AG04449 (cell line): ENCODE measurements around the gene DBP.

ENCODE experiments used
- CTCF ChIA-PET: fragments of 350-600 bp; formaldehyde crosslinking; extraction: SDS; loops from one replicate; lab custom pipeline; 2021; ENCODE audit warnings: antibody characterized with exemption; lab: Yijun Ruan, JAX
- POLR2A ChIA-PET: fragments of 400-600, 350-600 bp; formaldehyde crosslinking; extraction: SDS; loops from one replicate; lab custom pipeline; 2020; ENCODE audit warnings: antibody characterized with exemption, inconsistent platforms; lab: Yijun Ruan, JAX
- DNase-seq: peaks from one replicate; pipeline ENCODE4 v3.0.0-alpha.2; 2010; ENCODE audit warnings: low read depth, low spot score
- H3K4me3 ChIP-seq: 2 replicates; pipeline ENCODE4 v1.5.1; 2011; ENCODE audit warnings: low read depth, mild to moderate bottlenecking, control low read depth, low read length
- TF ChIP-seq, protein P1 (sequence below): IDR thresholded peaks from one replicate; pipeline ENCODE4 v1.5.1; 2011; ENCODE audit warnings: mild to moderate bottlenecking, moderate library complexity, low read length, control low read depth, inconsistent platforms; ENCODE audit not compliant: insufficient read depth; ENCODE audit errors: missing control alignments

Gene DBP

DNA sequence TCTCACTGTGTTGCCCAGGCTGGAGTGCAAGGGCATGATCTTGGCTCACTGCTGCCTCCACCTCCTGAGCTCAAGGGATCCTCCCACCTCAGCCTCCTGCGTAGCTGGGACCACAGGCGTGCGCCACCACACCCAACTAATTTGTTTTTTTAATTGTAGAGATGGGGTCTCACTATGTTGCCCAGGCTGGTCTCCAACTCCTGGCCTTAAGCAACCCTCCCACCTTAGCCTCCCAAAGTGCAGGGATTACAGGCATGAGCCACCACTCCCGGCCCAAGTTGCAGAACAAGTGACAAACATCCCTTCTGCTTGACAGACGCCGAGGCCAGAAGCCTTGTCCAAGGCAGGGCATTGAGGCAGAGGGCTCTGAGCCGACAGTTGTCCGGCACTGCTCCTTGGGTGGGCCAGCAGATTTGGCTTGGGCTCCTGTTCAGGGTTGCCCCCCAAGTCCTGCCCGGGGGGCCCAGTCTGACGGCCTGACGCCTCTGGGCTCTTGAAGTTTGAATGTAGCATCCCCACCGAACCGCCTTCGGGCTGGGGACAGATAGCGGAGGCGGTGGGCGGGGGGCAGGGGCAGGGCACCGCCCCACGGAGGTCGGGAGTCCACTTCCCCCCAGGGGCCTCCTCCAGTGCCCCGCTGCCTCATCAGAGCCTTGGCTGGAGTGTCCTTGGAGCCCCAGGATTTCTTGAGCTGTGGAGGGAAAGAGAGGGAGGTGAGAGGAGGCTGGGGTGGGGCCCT lies 36.3 kb downstream of the DBP start:
- H3K4me3 ChIP-seq = no peak overlapping the region
- TF ChIP-seq, protein P1, sequence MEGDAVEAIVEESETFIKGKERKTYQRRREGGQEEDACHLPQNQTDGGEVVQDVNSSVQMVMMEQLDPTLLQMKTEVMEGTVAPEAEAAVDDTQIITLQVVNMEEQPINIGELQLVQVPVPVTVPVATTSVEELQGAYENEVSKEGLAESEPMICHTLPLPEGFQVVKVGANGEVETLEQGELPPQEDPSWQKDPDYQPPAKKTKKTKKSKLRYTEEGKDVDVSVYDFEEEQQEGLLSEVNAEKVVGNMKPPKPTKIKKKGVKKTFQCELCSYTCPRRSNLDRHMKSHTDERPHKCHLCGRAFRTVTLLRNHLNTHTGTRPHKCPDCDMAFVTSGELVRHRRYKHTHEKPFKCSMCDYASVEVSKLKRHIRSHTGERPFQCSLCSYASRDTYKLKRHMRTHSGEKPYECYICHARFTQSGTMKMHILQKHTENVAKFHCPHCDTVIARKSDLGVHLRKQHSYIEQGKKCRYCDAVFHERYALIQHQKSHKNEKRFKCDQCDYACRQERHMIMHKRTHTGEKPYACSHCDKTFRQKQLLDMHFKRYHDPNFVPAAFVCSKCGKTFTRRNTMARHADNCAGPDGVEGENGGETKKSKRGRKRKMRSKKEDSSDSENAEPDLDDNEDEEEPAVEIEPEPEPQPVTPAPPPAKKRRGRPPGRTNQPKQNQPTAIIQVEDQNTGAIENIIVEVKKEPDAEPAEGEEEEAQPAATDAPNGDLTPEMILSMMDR = no peak
- ChIA-PET POLR2A (interaction anchor here (0.7 kb wide), 1 partner anchor 16 kb away, joined by 3 read pairs; no protein-coding TSS in a partner anchor), CTCF (interaction anchor here (1.1 to 3.5 kb wide), 2 partner anchors 8 to 11 kb away, joined by 6 to 27 read pairs; no protein-coding TSS in a partner anchor)
- no peak for DNase-seq

DNA sequence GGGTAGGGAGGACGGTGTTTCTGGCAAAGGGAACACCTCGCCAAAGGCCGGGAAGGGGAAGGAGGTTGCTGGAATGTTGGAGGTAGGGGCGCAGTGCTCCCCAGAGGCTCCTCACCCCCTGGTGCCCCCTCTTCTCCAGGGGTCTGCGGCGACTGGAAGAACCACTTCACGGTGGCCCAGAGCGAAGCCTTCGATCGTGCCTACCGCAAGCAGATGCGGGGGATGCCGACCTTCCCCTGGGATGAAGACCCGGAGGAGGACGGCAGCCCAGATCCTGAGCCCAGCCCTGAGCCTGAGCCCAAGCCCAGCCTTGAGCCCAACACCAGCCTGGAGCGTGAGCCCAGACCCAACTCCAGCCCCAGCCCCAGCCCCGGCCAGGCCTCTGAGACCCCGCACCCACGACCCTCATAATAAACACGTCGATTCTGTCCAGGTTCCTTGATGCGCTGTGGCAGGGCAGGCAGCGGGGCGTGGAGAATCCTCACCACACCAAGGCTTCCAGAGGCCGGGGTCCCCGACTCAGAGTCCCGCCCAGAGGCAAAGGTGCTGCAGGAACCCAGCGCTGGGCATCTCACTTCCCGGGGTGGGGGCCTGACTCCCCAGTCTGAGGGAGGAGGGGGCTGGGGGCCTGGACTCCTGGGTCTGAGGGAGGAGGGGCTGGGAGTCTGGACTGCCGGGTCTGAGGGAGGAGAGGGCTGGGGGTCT lies 38.0 kb downstream of the DBP start:
- POLR2A ChIA-PET = no interaction called here
- TF ChIP-seq, protein P1 = no peak
- DNase-seq = no peak
- CTCF ChIA-PET = interaction anchor here (0.6 to 3.5 kb wide), 4 partner anchors 10 to 110 kb away, joined by 3 to 27 read pairs (median 4); no protein-coding TSS in a partner anchor
- no peak overlapping the region for H3K4me3 ChIP-seq

DNA sequence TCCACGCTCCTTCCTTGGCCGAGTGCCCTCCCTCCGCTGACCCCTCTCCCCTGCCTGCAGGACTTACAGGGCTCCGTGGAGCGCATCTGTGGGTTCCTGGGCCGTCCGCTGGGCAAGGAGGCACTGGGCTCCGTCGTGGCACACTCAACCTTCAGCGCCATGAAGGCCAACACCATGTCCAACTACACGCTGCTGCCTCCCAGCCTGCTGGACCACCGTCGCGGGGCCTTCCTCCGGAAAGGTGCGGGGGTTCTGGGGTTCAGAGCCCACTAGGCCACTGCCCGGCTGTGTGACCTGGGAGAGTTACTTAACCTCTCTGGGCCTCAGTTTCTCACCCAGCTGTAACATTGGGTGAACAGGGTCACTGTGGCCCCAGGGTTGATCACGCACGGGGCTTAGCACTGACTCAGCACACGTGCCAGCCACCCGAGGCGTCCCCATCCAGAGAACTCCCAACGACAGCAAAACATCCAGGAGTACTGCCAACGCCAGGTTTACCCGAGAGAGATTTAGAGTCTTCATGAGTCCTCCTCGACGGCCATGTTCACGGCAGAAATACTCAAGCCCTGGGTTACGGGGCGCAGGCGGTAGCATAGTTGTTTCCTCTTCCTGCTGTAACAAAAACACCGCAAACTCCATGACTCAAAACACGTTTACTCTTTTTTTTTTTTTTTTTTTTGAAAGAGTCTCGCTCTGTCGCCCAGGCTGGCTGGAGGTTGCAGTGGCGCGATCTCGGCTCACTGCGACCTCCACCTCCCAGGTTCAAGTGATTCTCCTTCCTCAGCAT lies 40.3 kb downstream of the DBP start:
- CTCF ChIA-PET = no interaction called here
- H3K4me3 ChIP-seq = no peak overlapping the region
- no peak for DNase-seq
- TF ChIP-seq, protein P1 = no peak
- POLR2A ChIA-PET = no interaction called here

DNA sequence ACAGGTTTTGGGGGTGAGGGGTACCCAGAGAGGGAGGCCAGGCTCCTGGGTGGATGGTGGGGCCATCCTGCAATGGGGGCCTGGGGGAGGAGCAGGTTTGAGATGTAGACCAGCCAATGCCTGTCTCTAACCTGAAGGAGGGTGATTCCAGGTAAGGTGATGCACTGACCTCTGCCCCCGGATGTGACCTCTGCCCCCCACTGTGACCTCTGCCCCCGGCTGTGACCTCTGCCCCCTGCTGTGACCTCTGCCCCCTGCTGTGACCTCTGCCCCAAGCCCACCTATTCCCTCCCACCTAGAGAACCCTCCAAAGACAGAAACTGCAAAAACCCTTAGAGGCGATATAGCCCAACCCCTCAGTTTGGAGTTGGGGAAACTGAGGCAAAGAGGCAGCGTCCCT lies 40.9 kb downstream of the DBP start:
- POLR2A ChIA-PET = no interaction called here

DNA sequence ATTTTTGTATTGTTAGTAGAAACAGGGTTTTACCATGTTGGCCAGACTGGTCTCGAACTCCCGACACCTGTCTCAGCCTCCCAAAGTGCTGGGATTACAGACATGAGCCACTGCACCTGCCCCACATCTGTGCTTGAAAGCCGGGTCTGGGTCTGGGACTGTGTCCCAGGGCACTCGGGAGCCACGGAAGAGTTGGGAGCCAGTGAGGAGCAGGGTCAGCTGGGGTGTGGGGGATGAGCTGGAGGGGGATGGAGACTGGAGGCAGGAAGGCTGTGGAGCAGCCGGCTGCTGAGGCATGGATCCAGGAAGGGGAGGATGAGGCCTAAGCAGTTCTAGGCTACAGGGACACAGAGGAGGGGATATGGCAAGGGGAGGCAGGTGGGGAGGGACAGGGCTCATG lies 41.3 kb downstream of the DBP start:
- TF ChIP-seq, protein P1 = no peak
- CTCF ChIA-PET = interaction anchor here (0.7 to 3.8 kb wide), 7 partner anchors 9 to 106 kb away, joined by 3 to 21 read pairs (median 6); no protein-coding TSS in a partner anchor
- no peak for DNase-seq
- H3K4me3 ChIP-seq = no peak overlapping the region
- POLR2A ChIA-PET = no interaction called here

More for the DNA sequence above, 40.9 kb downstream of the DBP start:
- CTCF ChIA-PET = no interaction called here
- no peak overlapping the region for H3K4me3 ChIP-seq
- DNase-seq = no peak
- TF ChIP-seq, protein P1 = no peak

DNA sequence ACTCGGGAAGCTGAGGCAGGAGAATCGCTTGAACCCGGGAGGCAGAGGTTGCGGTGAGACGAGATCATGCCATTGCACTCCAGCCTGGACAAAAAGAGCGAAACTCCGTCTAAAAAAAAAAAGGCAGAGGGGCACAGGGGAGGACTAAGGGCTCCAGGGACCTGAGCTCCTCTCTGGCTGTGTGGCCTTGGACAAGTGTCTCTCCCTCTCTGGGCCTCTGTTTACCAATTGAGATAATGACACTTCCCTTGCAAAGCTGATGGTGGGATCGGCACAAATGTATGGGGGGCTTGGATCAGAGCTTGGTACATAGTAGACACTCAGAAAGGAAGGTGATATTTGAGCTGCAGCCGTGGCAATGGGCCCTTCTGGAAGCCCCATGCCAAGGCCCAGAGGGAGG lies 42.0 kb downstream of the DBP start:
- TF ChIP-seq, protein P1 = no peak
- DNase-seq = no peak
- H3K4me3 ChIP-seq = no peak overlapping the region
- POLR2A ChIA-PET = interaction anchor here (1.0 kb wide), 1 partner anchor 24 kb away, joined by 3 read pairs; the partner anchor contains the start of genes RPL18 and SPHK2
- CTCF ChIA-PET = interaction anchor here (0.7 to 3.8 kb wide), 8 partner anchors 8 to 105 kb away, joined by 3 to 21 read pairs (median 6); no protein-coding TSS in a partner anchor
